Panc1 (cell line): ENCODE data around the gene RBM14.

ENCODE experiments used
- CTCF ChIP-seq: fragments of 450-650 bp; IDR thresholded peaks from 2 replicates; pipeline ENCODE4 v1.5.1; 2017; ENCODE audit warnings: mild to moderate bottlenecking
- REST ChIP-seq, 2 experiments: IDR thresholded peaks; 2 replicates each; pipeline ENCODE4 v1.6.1; 2011 to 2012; ENCODE audit warnings: low read depth in 2 of 2, control low read depth in 1 of 2, low read length in 1 of 2, mild to moderate bottlenecking in 1 of 2, moderate library complexity in 1 of 2; ENCODE audit not compliant: insufficient read depth in 1 of 2

- TF ChIP-seq CTCF, result no peak
- TF ChIP-seq REST (IDR thresholded peaks at IDR 0.05; ENCODE audit: insufficient read depth in 1 of 2, low read depth in 2 of 2, low read length in 1 of 2), result no peak
These were observed 23.2 kb upstream of the RBM14 start for GRCh38 chr11:66593303-66593635.
